Measurements from ENCODE around the gene LSAMP. TPM values are rescaled to one million over a fixed set of nuclear protein-coding genes. Genes with fewer than 3 reads are reported as not detected.

LSAMP gene
- polyA plus RNA-seq, 1 donor: 7.6 TPM

DNA sequence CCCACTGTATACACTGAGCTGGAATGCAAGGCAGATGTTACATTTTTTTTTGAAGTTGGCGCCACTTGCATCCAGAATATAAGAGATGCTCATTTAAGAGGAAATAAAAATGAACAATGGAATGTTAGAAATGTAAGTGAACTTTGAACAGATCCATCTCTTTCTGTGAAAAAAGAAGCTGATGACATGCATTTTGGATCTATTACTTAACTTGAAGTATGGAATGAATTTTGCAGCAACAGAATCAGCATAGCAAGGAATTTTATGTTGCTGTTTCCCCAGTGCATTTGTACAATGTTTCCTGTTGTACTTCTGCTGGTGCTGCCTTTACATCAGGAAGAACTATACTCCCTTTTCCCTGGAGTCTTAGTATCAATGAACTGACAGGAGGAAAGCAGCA is 178.2 kb downstream of the LSAMP start:
- no peak for DNase-seq
- no peaks in the 10 kb centered on the region for H3K27me3 ChIP-seq (ENCODE audit: control insufficient read depth, insufficient read depth, low read length)
- no peaks in the 10 kb centered on the region for H3K9me3 ChIP-seq (ENCODE audit: control insufficient read depth, low read depth, low read length)
- H3K4me1 ChIP-seq (ENCODE audit: control insufficient read depth, insufficient read depth, low read length): no peaks in the 10 kb centered on the region
- no peak overlapping the region for H3K4me3 ChIP-seq (ENCODE audit: low read length)
- H3K27ac ChIP-seq (ENCODE audit: low read length): no peak overlapping the region
- H3K36me3 ChIP-seq (ENCODE audit: control insufficient read depth, insufficient read depth, low read length): no peaks in the 10 kb centered on the region
- 100% methylated on average over 1 of the region's 1 CpG for WGBS (ENCODE audit: insufficient coverage, low lambda C conversion rate)

DNA sequence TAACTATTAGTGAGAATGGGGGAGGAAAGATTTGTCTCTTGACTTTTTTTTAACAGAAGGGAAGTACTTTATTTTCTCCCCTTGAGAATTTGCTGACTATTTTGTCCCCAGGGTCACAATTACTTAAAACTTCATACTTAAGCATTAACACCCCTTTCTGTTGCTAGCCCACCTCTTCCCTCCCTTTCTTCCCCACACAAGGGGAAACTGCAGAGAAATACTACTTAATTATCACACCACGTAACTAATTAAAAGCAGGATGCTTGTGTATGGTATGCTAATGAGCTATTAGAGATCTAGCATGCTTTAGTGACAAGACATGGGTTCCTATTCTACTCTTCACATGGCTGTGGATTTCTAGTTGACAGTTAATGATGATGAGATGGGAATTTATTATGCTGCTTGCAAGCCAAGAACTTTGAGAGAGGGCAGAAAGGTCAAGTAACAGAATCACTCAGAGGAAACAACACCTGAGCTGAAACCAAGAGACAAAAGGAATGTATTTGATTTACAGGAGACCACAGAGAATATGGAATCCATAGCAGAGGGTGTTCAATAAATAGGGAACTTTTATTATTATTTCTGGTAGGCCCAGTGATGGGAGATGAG is 179.2 kb downstream of the LSAMP start:
- Histone ChIP-seq H3K27me3 (ENCODE audit: control insufficient read depth, insufficient read depth, low read length) (no peaks in the 10 kb centered on the region), H3K9me3 (ENCODE audit: control insufficient read depth, low read depth, low read length) (no peaks in the 10 kb centered on the region), H3K4me1 (ENCODE audit: control insufficient read depth, insufficient read depth, low read length) (no peaks in the 10 kb centered on the region), H3K4me3 (ENCODE audit: low read length) (no peak overlapping the region), H3K27ac (ENCODE audit: low read length) (no peak overlapping the region), H3K36me3 (ENCODE audit: control insufficient read depth, insufficient read depth, low read length) (no peaks in the 10 kb centered on the region)
- DNase-seq: no peak
- WGBS (ENCODE audit: insufficient coverage, low lambda C conversion rate): no CpG with 5 or more reads among the region's 1 CpG

DNA sequence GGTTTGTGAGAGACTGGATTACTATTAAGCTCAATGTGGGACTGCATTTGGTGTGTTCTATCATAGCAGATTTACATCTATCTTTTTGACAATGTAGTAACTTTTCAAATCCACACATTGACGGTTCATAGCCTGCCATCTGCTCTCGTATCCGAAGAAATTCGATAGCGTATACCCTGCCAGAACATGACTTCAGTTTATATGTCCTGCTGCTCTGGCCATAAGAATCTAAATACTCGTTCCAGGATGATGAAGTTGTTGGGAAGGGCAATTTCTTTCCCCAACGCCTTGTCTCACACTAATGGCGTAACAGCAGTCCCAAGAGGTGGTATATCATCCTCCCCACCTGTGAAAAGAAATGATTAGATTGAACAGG is 180.0 kb downstream of the LSAMP start:
- no peak for DNase-seq
- Histone ChIP-seq H3K4me3 (ENCODE audit: low read length) (no peak overlapping the region), H3K27me3 (ENCODE audit: control insufficient read depth, insufficient read depth, low read length) (no peaks in the 10 kb centered on the region), H3K4me1 (ENCODE audit: control insufficient read depth, insufficient read depth, low read length) (no peaks in the 10 kb centered on the region), H3K9me3 (ENCODE audit: control insufficient read depth, low read depth, low read length) (no peaks in the 10 kb centered on the region), H3K27ac (ENCODE audit: low read length) (no peak overlapping the region), H3K36me3 (ENCODE audit: control insufficient read depth, insufficient read depth, low read length) (no peaks in the 10 kb centered on the region)
- WGBS (ENCODE audit: insufficient coverage, low lambda C conversion rate): no CpG with 5 or more reads among the region's 8 CpGs

DNA sequence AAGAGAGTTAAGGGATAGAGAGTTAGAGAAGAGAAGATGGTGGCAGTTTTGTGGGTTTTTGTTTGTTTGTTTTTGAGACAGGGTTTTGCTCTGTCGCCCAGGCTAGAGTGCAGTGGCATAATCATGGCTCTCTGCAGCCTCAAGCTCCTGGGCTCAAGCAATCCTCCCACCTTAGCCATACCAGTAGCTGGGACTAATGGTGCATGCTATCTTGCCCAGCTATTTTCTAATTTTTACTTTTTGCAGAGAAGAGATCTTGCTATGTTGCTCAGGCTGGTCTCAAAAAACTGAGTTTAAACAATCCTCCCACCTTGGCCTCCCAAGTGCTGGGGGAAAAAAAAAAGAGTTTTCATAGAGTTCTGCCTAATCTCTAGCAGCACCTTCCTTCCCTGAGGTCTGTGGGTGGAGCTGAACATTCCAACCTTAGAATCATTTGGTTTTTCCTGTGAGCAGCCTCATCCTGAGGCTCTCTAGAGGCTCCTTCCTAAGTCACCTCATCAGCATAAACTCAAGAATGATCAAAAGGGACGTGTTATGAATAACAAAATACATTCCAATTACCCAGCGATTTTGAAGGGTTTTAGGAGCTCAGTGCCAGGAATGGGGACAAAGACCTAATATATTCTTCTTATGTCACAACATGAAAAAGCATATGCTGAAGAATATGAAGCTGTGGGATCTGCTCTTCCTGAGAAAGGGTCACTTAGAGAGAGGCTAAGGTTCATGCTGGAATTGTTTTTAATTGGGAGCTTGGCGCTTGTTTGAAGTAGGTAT is 180.6 kb downstream of the LSAMP start:
- Histone ChIP-seq H3K27ac (ENCODE audit: low read length) (no peak overlapping the region), H3K9me3 (ENCODE audit: control insufficient read depth, low read depth, low read length) (no peaks in the 10 kb centered on the region), H3K4me3 (ENCODE audit: low read length) (no peak overlapping the region), H3K27me3 (ENCODE audit: control insufficient read depth, insufficient read depth, low read length) (no peaks in the 10 kb centered on the region), H3K36me3 (ENCODE audit: control insufficient read depth, insufficient read depth, low read length) (no peaks in the 10 kb centered on the region), H3K4me1 (ENCODE audit: control insufficient read depth, insufficient read depth, low read length) (no peaks in the 10 kb centered on the region)
- WGBS (ENCODE audit: insufficient coverage, low lambda C conversion rate): 88% methylated on average over 3 of the region's 4 CpGs
- no peak for DNase-seq

DNA sequence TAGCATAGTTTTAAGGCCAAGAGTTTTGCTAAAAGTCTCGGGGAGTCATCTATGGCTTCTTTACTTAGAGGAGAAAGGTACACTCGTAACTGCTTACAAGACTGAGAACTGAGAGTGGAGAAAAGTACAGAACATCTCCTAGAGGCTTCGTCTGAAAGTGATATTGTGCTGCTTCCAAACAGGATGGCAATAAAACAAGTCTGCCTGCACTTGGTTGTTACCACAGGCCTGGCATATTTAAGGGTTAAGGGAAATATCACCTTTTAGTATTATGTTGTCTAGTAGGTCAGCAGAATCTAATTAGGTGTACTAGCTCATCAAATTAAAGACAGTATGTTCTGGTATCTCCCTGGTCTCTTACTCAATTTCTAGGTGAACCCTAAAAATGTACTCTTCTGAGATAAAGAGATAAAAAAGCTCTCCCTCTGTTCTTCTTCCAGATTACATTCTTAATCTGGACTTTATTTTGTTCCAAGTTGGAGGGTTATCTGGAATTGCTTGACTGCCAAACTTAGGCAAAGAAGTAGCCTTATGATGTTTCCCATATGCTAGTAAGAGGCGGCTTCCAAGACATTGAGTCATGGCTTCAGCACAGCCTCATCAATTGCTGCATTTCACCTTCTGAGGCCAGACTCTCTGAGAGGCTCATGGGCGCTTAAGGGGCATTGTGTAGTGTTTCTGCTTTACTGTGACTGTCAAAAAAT is 181.3 kb downstream of the LSAMP start:
- no peak overlapping the region for H3K27ac ChIP-seq (ENCODE audit: low read length)
- no peaks in the 10 kb centered on the region for H3K27me3 ChIP-seq (ENCODE audit: control insufficient read depth, insufficient read depth, low read length)
- no peak overlapping the region for H3K4me3 ChIP-seq (ENCODE audit: low read length)
- no peaks in the 10 kb centered on the region for H3K36me3 ChIP-seq (ENCODE audit: control insufficient read depth, insufficient read depth, low read length)
- no peak for DNase-seq
- 100% methylated on average over 1 of the region's 5 CpGs for WGBS (ENCODE audit: insufficient coverage, low lambda C conversion rate)
- H3K4me1 ChIP-seq (ENCODE audit: control insufficient read depth, insufficient read depth, low read length): no peaks in the 10 kb centered on the region
- H3K9me3 ChIP-seq (ENCODE audit: control insufficient read depth, low read depth, low read length): no peaks in the 10 kb centered on the region

DNA sequence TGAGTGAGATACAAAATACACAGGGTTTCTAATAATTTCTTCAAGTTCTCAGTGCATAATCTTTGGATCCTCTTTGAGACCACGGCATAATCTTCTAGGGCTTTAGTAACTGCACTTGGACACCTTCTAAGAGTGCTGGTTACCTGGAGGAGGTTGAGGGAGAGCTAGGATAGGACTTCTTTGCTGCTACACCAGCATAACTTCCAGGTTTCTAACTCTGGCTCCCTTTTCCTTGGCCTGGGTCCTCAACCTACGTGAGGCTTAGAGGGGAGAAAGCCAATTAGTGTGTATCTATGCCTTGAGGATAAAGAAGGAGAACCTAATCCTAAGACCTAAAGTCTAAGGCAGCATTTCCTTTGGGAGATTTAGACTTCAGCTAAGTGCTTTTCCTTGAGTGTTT is 184.8 kb downstream of the LSAMP start:
- H3K9me3 ChIP-seq (ENCODE audit: control insufficient read depth, low read depth, low read length): no peaks in the 10 kb centered on the region
- DNase-seq: no peak
- no peaks in the 10 kb centered on the region for H3K27me3 ChIP-seq (ENCODE audit: control insufficient read depth, insufficient read depth, low read length)
- no peaks in the 10 kb centered on the region for H3K4me1 ChIP-seq (ENCODE audit: control insufficient read depth, insufficient read depth, low read length)
- H3K36me3 ChIP-seq (ENCODE audit: control insufficient read depth, insufficient read depth, low read length): no peaks in the 10 kb centered on the region
- no peak overlapping the region for H3K4me3 ChIP-seq (ENCODE audit: low read length)
- WGBS (ENCODE audit: insufficient coverage, low lambda C conversion rate): no CpG with 5 or more reads among the region's 2 CpGs
- no peak overlapping the region for H3K27ac ChIP-seq (ENCODE audit: low read length)

DNA sequence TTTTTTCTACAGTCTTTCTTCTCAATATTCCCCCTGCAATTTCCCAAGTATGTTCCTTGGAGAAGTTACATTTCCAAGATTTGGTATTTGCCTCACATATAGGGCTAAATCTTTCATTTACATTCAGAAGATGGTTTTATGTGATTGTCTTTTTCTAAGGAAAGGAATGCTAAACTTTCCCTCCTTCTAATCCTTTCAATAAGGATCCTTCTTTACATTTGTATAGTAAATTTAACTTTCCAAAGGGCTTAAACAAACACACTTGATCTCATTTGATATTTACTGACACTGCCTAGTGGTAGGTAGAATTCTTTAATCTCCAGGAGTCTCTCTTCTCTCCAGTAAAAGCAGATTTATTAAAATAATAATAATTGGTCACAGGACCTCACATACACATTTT is 185.3 kb downstream of the LSAMP start:
- Histone ChIP-seq H3K4me3 (ENCODE audit: low read length) (no peak overlapping the region), H3K9me3 (ENCODE audit: control insufficient read depth, low read depth, low read length) (no peaks in the 10 kb centered on the region), H3K27ac (ENCODE audit: low read length) (no peak overlapping the region), H3K36me3 (ENCODE audit: control insufficient read depth, insufficient read depth, low read length) (no peaks in the 10 kb centered on the region), H3K27me3 (ENCODE audit: control insufficient read depth, insufficient read depth, low read length) (no peaks in the 10 kb centered on the region), H3K4me1 (ENCODE audit: control insufficient read depth, insufficient read depth, low read length) (no peaks in the 10 kb centered on the region)
- no peak for DNase-seq

DNA sequence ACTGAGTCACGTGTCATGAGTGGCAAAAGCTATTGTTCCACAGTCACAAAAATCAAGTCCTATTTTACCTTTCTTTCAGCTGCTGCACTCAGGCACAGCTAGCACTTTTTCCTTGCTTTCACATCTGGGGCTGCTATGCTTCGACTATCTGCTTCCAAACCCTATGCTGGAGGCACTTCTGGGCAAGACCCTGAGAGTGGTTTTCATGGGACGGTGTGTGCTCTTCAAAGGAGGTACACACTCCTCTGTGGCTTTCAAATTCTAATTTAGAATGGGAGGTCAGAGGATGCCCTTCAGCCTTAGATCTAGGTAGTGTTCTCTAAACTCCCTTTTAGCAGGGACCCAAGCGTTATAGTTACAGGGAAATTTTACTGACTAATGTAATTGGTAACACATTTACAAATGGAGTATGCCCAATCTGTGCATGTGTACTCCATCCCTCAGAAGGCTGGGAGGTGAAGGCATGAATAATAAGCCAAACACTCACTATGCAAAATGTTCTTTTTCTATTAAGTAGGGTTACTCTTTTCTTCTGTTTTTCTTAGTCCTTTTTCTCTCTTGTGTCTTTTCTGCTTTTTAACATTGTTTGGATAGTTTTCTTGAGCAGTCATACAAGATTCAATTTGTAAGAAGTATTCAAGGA is 188.3 kb downstream of the LSAMP start:
- H3K27me3 ChIP-seq (ENCODE audit: control insufficient read depth, insufficient read depth, low read length): no peaks in the 10 kb centered on the region
- no peak for DNase-seq
- H3K9me3 ChIP-seq (ENCODE audit: control insufficient read depth, low read depth, low read length): no peaks in the 10 kb centered on the region
- no peak overlapping the region for H3K4me3 ChIP-seq (ENCODE audit: low read length)
- H3K27ac ChIP-seq (ENCODE audit: low read length): no peak overlapping the region
- no peaks in the 10 kb centered on the region for H3K4me1 ChIP-seq (ENCODE audit: control insufficient read depth, insufficient read depth, low read length)
- no peaks in the 10 kb centered on the region for H3K36me3 ChIP-seq (ENCODE audit: control insufficient read depth, insufficient read depth, low read length)
- no CpG with 5 or more reads among the region's 4 CpGs for WGBS (ENCODE audit: insufficient coverage, low lambda C conversion rate)

DNA sequence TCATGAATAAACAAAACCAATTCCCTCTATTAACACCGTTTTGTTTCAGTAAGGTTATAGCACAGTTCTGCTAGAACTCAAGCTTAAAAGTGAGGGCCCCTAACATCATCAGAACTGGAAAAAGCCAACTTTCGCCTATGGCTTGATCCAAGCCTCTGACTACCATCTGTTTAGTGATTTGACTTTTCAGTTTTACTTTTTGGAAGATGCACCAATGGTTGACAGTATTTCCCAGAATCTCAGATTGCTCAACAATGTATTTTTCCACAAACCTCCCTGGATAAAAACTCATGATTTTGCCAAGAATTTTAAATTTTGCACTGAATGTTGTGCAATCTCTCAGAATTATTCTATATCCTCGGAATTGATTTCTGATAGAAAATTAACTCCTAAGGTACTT is 190.7 kb downstream of the LSAMP start:
- peaks cover 3% of the 10 kb centered on the region for H3K4me1 ChIP-seq (ENCODE audit: control insufficient read depth, insufficient read depth, low read length)
- no peak for DNase-seq
- H3K4me3 ChIP-seq (ENCODE audit: low read length): no peak overlapping the region
- no peak overlapping the region for H3K27ac ChIP-seq (ENCODE audit: low read length)
- H3K36me3 ChIP-seq (ENCODE audit: control insufficient read depth, insufficient read depth, low read length): no peaks in the 10 kb centered on the region
- no peaks in the 10 kb centered on the region for H3K27me3 ChIP-seq (ENCODE audit: control insufficient read depth, insufficient read depth, low read length)
- WGBS (ENCODE audit: insufficient coverage, low lambda C conversion rate): 80% methylated on average over 1 of the region's 3 CpGs
- H3K9me3 ChIP-seq (ENCODE audit: control insufficient read depth, low read depth, low read length): no peaks in the 10 kb centered on the region

DNA sequence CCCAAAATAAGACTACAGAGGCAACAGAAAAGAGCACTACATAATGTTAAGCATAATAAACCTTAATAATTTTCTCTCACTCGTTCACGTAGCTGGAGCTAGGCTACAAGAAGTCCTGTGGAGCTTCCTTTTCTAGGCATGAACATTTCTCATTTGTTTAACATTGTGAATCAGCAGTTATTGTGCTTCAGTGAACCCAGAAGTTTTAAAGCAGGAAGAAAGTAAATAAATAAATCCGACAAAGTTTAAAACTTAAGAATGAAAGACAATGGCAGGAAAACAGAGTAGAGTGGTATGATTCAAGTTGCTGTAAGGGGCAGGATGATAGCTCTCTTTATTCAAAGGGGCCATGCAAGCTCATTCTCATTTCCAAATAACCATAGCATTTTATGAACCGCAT is 191.8 kb downstream of the LSAMP start:
- no peak overlapping the region for H3K4me3 ChIP-seq (ENCODE audit: low read length)
- no peaks in the 10 kb centered on the region for H3K36me3 ChIP-seq (ENCODE audit: control insufficient read depth, insufficient read depth, low read length)
- DNase-seq: no peak
- no peak overlapping the region for H3K27ac ChIP-seq (ENCODE audit: low read length)
- H3K9me3 ChIP-seq (ENCODE audit: control insufficient read depth, low read depth, low read length): no peaks in the 10 kb centered on the region
- 0% methylated on average over 1 of the region's 4 CpGs for WGBS (ENCODE audit: insufficient coverage, low lambda C conversion rate)
- peaks cover 3% of the 10 kb centered on the region for H3K4me1 ChIP-seq (ENCODE audit: control insufficient read depth, insufficient read depth, low read length)
- no peaks in the 10 kb centered on the region for H3K27me3 ChIP-seq (ENCODE audit: control insufficient read depth, insufficient read depth, low read length)
